Common myeloid progenitor, CD34-positive (primary cell): ENCODE data around the gene LGALS3.

ENCODE experiments used
- CTCF ChIA-PET: fragments of 350-600 bp; sonication (Branson Sonifier 250); formaldehyde crosslinking; loops from one replicate; lab custom pipeline; 2021; ENCODE audit warnings: antibody characterized with exemption; lab: Charles Lee
- POLR2A ChIA-PET: fragments of 350-600 bp; sonication (Branson Sonifier 250); formaldehyde crosslinking; loops from one replicate; lab custom pipeline; 2021; ENCODE audit warnings: antibody characterized with exemption; lab: Charles Lee
- DNase-seq, 3 donors: peaks; one replicate each; pipeline versions ENCODE4 v3.0.0 to v3.0.0-alpha.2; 2013
- H3K27ac ChIP-seq, 2 experiments: 1 replicate in 1 of 2; 2 replicates in 1 of 2; pipeline ENCODE4 v1.7.0; 2013; ENCODE audit warnings: inconsistent platforms in 2 of 2, low read length in 2 of 2, mild to moderate bottlenecking in 2 of 2, low read depth in 1 of 2, moderate library complexity in 1 of 2; ENCODE audit not compliant: severe bottlenecking in 2 of 2, insufficient read depth in 1 of 2, poor library complexity in 1 of 2
- H3K27me3 ChIP-seq, 5 experiments: replicated peaks in 2 of 5; 1 replicate in 3 of 5; 2 replicates in 2 of 5; pipeline versions ENCODE4 v1.6.1 to v1.7.0; 2013; ENCODE audit warnings: low read length in 4 of 5, mild to moderate bottlenecking in 2 of 5, moderate library complexity in 2 of 5, inconsistent platforms in 1 of 5; ENCODE audit not compliant: insufficient read depth in 5 of 5, control insufficient read depth in 4 of 5
- H3K36me3 ChIP-seq, 4 experiments: 1 replicate in 2 of 4; 2 replicates in 2 of 4; pipeline versions ENCODE4 v1.6.1 to v1.7.0; 2013; ENCODE audit warnings: low read length in 3 of 4, control low read depth in 1 of 4, mild to moderate bottlenecking in 1 of 4; ENCODE audit not compliant: control insufficient read depth in 4 of 4, insufficient read depth in 4 of 4
- H3K4me1 ChIP-seq, 4 experiments: 1 replicate in 3 of 4; 2 replicates in 1 of 4; pipeline versions ENCODE4 v1.6.1 to v1.7.1; 2013; ENCODE audit warnings: low read length in 3 of 4, mild to moderate bottlenecking in 3 of 4, control low read depth in 1 of 4, inconsistent platforms in 1 of 4, moderate library complexity in 1 of 4; ENCODE audit not compliant: control insufficient read depth in 4 of 4, insufficient read depth in 4 of 4; ENCODE audit errors: control extremely low read depth in 1 of 4
- H3K4me3 ChIP-seq, 7 experiments: 1 replicate in 4 of 7; 2 replicates in 3 of 7; pipeline versions ENCODE4 v1.5.1 to v1.7.0; 2013; ENCODE audit warnings: mild to moderate bottlenecking in 7 of 7, low read length in 6 of 7, moderate library complexity in 6 of 7, inconsistent platforms in 2 of 7, low read depth in 2 of 7, control low read depth in 1 of 7; ENCODE audit not compliant: insufficient read depth in 4 of 7, control insufficient read depth in 1 of 7; ENCODE audit errors: extremely low read depth in 1 of 7
- H3K9me3 ChIP-seq, 5 experiments: 1 replicate in 4 of 5; 2 replicates in 1 of 5; pipeline versions ENCODE4 v1.6.1 to v1.7.1; 2013; ENCODE audit warnings: low read length in 4 of 5, mild to moderate bottlenecking in 2 of 5, inconsistent platforms in 1 of 5, low read depth in 1 of 5, moderate library complexity in 1 of 5; ENCODE audit not compliant: control insufficient read depth in 4 of 5, insufficient read depth in 2 of 5; ENCODE audit errors: control extremely low read depth in 1 of 5
- WGBS: methylation state at CpG from one replicate; pipeline ENCODE4 v1.1.5; 2013; ENCODE audit not compliant: insufficient coverage; 5-methylcytosine and 5-hydroxymethylcytosine counted together

The LGALS3 gene

DNA sequence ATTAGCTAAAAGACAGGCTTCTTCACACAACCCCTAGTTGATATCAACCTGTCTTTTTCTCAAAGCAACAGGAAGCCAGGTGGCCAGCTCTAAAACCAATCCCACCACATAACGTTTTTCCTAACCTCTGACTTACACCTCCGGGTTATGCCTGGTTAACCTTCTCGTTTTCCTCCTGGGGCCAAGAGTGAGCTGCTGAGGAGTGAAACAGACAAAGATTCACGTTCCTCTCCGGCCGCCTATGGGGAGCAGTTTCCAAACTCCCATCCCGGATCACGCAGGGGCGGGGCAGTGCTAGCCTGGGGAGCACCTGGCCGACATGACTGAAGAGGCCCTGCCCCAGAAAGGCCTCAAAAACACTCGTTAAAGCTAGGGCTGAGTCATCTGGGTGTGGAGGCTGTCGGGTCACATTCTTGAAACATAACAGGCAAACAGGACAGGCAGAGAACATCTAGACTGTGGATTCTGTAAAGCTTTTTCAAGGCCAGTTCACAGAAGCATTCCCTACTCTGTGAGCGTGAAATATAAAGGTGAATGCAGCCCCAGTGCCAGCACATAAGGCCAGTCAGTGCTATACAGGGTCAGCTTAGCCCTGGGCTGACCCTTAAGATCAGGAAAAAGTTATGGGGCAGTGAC, 25.9 kb upstream of the LGALS3 start:
- peak in 2 of 3 donors; percentile 42 to 61 for DNase-seq
- ChIA-PET POLR2A (no interaction called here), CTCF (interaction anchor here (0.8 to 2.4 kb wide), 8 partner anchors 11 to 52 kb away, joined by 3 to 10 read pairs (median 4); partner anchors contain the start of gene MAPK1IP1L)
- peaks cover 17 to 50% (median 35%) of the 10 kb centered on the region in 4 experiments for H3K4me1 ChIP-seq
- peak overlapping the region; percentile 37 to 72 for H3K27ac ChIP-seq
- WGBS, result 64% methylated on average over 11 of the region's 13 CpGs
- H3K27me3 ChIP-seq, result no peaks in the 10 kb centered on the region
- peak overlapping the region in 1 of 7 experiments; percentile 1 for H3K4me3 ChIP-seq
- H3K9me3 ChIP-seq, result peaks cover 0 to 8% (median 6%) of the 10 kb centered on the region in 5 experiments
- H3K36me3 ChIP-seq, result no peaks in the 10 kb centered on the region

DNA sequence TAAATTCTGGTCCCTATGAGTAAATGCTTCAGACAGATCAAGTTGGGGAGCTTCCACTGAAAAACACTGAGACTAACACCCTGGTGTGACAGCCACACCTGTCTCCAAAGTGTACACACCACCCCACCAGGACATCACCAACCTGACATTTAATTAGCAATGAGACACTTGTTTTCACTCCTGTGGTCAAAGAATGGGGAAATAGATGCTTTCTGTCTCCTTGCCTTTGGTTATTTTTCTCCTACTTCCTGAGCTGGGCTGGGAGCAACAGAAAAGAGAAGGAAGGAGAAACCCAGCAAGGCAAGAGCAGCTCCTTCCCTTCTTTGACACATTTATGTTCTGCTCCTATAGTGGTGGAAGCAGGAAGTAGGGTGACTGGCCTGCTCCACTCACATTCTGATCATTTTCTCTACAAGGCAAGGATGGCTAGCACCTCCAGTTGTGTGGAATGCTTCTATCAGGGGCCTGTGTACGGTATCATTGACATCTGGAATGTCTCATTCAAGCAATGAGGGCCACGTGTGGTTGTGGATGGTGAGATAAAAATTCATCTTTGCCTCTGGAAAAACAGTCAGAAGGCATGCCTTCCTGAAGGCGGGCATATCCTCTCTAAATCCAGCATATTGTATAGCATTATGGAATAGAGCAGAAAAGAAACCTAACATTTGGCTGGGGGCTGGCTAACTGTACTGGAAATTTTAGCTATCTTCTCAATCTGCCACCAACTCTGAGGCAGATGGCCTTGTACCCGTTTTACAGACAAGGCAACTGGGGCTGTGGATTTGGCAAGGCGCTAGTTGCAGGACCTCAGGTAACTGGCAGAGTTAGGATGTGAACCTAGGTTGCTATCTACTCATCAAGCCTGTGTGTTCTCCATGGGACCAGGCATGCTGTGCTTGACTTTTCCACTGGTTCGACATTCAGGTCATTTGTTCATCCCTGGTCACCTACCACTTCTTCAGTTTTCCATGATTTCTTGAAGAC, 24.8 kb upstream of the LGALS3 start:
- POLR2A ChIA-PET, result interaction anchor here (0.6 kb wide), 1 partner anchor 66 kb away, joined by 4 read pairs; no protein-coding TSS in a partner anchor
- H3K4me1 ChIP-seq, result peaks cover 17 to 44% (median 34%) of the 10 kb centered on the region in 4 experiments
- peaks cover 0 to 8% (median 6%) of the 10 kb centered on the region in 5 experiments for H3K9me3 ChIP-seq
- no peaks in the 10 kb centered on the region for H3K36me3 ChIP-seq
- DNase-seq, result no peak
- no peak overlapping the region for H3K4me3 ChIP-seq
- CTCF ChIA-PET, result interaction anchor here (1.0 to 2.4 kb wide), 5 partner anchors 18 to 29 kb away, joined by 3 to 7 read pairs (median 4); no protein-coding TSS in a partner anchor
- no peaks in the 10 kb centered on the region for H3K27me3 ChIP-seq
- peak overlapping the region in 1 of 2 experiments; percentile 72 for H3K27ac ChIP-seq
- WGBS, result 100% methylated on average over 4 of the region's 6 CpGs

DNA sequence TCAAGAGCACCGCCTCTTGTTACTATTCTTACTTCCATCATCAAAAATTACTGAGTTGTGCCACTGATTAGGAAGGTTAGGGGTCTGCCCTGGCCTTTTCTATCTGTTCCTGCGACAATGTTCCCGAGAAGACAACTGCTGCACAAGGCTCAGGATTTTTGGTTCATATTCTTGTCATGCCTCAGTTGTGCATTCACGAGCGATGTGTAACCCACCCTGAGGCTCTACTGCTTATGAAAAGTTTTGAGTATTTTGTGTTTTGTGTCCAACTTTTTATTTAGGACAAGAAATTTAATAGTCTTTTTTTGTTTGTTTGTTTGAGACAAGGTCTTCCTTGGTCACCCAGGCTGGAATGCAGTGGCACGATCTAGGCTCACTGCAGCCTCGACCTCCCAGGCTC, 23.1 kb upstream of the LGALS3 start:
- H3K4me1 ChIP-seq, result peaks cover 17 to 42% (median 34%) of the 10 kb centered on the region in 4 experiments
- POLR2A ChIA-PET, result no interaction called here
- CTCF ChIA-PET, result interaction anchor here (1.6 kb wide), 2 partner anchors 12 to 26 kb away, joined by 3 to 6 read pairs; no protein-coding TSS in a partner anchor
- H3K27ac ChIP-seq, result no peak overlapping the region
- no peak for DNase-seq
- H3K27me3 ChIP-seq, result no peaks in the 10 kb centered on the region
- WGBS, result 100% methylated on average over 4 of the region's 7 CpGs
- no peak overlapping the region for H3K4me3 ChIP-seq
- peaks cover 0 to 8% (median 6%) of the 10 kb centered on the region in 5 experiments for H3K9me3 ChIP-seq
- no peaks in the 10 kb centered on the region for H3K36me3 ChIP-seq

DNA sequence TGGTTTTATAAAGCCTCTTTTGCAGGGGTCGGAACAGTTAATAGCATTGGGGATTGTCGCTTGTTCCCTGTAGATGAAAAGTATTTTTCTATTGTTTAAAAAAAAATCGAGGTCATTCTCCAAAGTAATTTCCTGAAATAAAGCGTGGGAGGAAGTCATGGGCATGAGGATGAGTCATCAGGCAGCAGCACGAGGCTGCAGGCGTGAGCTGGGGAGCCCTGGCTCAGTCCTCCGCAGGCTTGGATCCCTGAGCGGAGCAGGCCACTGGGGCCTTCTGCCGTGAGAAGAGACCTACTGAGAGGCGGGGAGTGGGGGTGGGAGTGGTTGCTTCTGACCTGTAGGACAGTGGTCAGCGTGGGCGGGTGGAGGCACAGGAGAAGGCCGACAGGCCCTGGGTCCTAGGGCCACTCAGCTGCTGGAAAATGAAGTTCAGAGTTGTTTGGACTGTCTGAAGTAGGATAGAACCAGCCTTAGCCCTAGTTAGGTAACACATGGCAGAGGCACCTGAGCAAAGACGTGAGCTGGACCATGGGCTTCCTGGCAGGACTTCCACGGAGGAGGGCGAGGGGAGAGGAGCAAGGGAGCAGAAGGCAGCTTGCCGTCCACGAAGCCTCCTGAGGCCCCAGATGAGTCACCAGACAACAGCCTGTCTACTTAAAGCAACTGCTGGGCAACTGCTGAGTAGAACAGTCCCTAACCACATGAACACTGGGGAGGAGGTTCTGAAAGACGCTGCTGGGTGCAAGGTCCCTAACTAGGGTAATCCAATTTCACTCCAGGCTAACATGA, 21.1 kb upstream of the LGALS3 start:
- no peaks in the 10 kb centered on the region for H3K36me3 ChIP-seq
- ChIA-PET POLR2A (no interaction called here), CTCF (interaction anchor here (0.9 to 1.6 kb wide), 3 partner anchors 14 to 30 kb away, joined by 3 to 6 read pairs (median 3); no protein-coding TSS in a partner anchor)
- peaks cover 0 to 8% (median 6%) of the 10 kb centered on the region in 5 experiments for H3K9me3 ChIP-seq
- peak; percentile 79 to 87 (median 80) for DNase-seq
- 72% methylated on average over 16 of the region's 19 CpGs for WGBS
- no peaks in the 10 kb centered on the region for H3K27me3 ChIP-seq
- H3K4me3 ChIP-seq, result no peak overlapping the region
- peaks cover 10 to 24% (median 20%) of the 10 kb centered on the region in 4 experiments for H3K4me1 ChIP-seq
- H3K27ac ChIP-seq, result no peak overlapping the region

DNA sequence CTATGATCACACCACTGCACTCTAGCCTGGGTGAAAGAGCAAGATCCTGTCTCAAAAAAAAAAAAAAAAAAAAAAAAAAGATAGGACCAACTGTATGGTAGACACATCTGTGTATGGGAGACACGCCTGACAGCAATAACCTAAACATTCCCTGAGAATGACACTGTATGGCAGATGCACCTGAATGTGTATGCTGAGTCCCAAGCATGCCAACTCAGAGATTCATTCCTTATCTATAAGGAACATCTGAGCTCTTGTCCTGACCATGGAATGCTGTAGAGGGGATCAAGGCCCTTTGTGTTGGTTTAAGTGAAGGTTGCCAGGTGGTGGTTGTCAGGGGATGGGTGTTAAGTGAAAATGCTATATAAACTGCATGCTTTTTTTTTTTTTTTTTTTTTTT, 19.2 kb upstream of the LGALS3 start:
- Histone ChIP-seq H3K27ac (no peak overlapping the region), H3K36me3 (no peaks in the 10 kb centered on the region), H3K4me1 (peaks cover 2 to 12% (median 7%) of the 10 kb centered on the region in 4 experiments), H3K9me3 (no peaks in the 10 kb centered on the region), H3K4me3 (no peak overlapping the region), H3K27me3 (no peaks in the 10 kb centered on the region)
- DNase-seq, result peak in 1 of 3 donors; percentile 63
- 100% methylated on average over 1 of the region's 1 CpG for WGBS
- ChIA-PET CTCF (no interaction called here), POLR2A (no interaction called here)

DNA sequence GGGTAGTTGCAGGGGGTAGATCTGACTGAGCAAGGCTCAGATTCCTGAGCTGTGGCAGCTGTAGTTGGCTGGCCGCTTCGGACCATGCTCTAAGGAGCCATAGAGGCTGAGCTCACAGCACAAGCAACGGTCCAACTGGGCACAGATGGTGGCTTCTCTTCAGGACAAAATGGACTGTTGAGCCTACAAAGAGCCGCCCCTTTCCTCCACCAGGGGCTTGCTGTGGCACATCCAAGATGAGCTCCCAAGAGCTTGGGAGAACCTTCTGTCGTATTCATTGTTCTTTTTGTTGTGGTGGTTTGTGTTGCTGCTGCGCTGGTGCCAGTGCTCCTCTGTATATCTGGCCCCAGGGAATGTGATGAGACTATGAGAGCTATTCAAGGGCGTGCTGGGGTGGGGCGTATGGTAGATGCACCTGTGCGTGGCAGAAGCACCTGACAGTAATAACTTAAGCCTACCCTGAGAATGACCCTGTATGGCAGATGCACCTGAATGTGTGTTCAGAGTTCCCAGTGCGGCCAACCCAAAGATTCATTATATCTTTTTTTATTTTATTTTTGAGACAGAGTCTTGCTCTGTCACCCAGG, 17.8 kb upstream of the LGALS3 start:
- no peaks in the 10 kb centered on the region for H3K27me3 ChIP-seq
- H3K9me3 ChIP-seq, result no peaks in the 10 kb centered on the region
- POLR2A ChIA-PET, result no interaction called here
- H3K4me1 ChIP-seq, result peaks cover 2 to 13% (median 8%) of the 10 kb centered on the region in 4 experiments
- CTCF ChIA-PET, result interaction anchor here (1.2 kb wide), 1 partner anchor 10 kb away, joined by 4 read pairs; no protein-coding TSS in a partner anchor
- 98% methylated on average over 7 of the region's 10 CpGs for WGBS
- H3K4me3 ChIP-seq, result no peak overlapping the region
- DNase-seq, result no peak
- H3K36me3 ChIP-seq, result no peaks in the 10 kb centered on the region
- H3K27ac ChIP-seq, result no peak overlapping the region
